ENCODE results near the gene RRAGD. TPM values are rescaled to one million over a fixed set of nuclear protein-coding genes. Genes with fewer than 3 reads are reported as not detected.

Gene RRAGD
- total RNA-seq, 1 donor, result 3.3 TPM

DNA sequence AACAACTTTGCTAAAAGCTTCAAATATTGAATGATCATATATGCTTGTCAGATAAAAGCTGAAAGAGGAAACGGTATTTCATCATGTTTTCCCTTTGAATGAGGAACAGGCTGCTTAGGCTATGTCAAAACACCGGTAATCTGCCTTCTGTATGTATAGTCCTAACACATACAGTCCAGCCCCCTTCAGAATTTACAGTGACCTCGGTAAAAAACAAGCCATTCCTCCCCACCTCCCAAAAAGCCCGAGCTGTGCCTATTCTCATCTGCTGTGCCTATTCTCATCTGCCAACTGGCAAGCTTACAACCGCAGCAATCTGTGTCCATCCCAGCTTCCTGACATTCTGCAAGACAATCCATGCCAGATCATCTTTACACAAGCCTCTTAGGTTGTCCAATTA, 32.8 kb downstream of the RRAGD start:
- Histone ChIP-seq H3K4me1 (ENCODE audit: insufficient read depth, low read length) (no peaks in the 10 kb centered on the region), H3K36me3 (ENCODE audit: insufficient read depth, low read length) (no peaks in the 10 kb centered on the region), H4K20me1 (ENCODE audit: insufficient read depth, low read length) (no peaks in the 10 kb centered on the region), H2AFZ (ENCODE audit: low read length) (no peak overlapping the region), H3K27me3 (ENCODE audit: insufficient read depth, low read length) (no peaks in the 10 kb centered on the region), H3K27ac (ENCODE audit: low read depth, low read length) (no peak overlapping the region), H3K4me3 (ENCODE audit: insufficient read depth, low read length) (no peak overlapping the region), H3K9me3 (ENCODE audit: low read depth, low read length) (no peaks in the 10 kb centered on the region), H3K79me2 (ENCODE audit: insufficient read depth, low read length) (no peaks in the 10 kb centered on the region), H3K4me2 (ENCODE audit: insufficient read depth, low read length) (no peak overlapping the region)
- TF ChIP-seq CTCF (IDR thresholded peaks at IDR 0.05; ENCODE audit: extremely low read depth, low read depth, low read length), result no peak
- DNase-seq (ENCODE audit: insufficient read length, low spot score, missing footprints), result no peak

DNA sequence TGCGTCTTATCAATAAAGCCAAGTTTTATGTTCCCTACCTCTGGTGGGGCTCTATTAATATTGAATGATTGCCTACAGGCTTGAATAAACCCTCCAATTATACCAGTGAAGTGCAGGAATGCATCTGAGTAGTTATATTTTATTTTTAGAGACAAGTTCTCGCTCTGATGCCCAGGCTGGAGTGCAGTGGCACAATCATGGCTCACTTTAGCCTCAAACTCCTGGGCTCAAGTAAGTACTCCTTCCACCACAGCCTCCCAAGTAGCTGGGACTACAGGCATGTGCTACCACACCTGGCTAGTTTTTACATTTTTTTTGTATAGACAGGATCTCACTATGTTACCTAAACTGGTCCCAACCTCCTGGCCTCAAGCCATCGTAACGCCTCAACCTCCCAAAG, 33.4 kb downstream of the RRAGD start:
- no peaks in the 10 kb centered on the region for H3K79me2 ChIP-seq (ENCODE audit: insufficient read depth, low read length)
- TF ChIP-seq CTCF (IDR thresholded peaks at IDR 0.05; ENCODE audit: extremely low read depth, low read depth, low read length), result no peak
- H3K4me2 ChIP-seq (ENCODE audit: insufficient read depth, low read length), result no peak overlapping the region
- no peak for DNase-seq (ENCODE audit: insufficient read length, low spot score, missing footprints)
- H3K27ac ChIP-seq (ENCODE audit: low read depth, low read length), result no peak overlapping the region
- no peaks in the 10 kb centered on the region for H4K20me1 ChIP-seq (ENCODE audit: insufficient read depth, low read length)
- H3K9me3 ChIP-seq (ENCODE audit: low read depth, low read length), result no peaks in the 10 kb centered on the region
- H3K4me1 ChIP-seq (ENCODE audit: insufficient read depth, low read length), result no peaks in the 10 kb centered on the region
- no peak overlapping the region for H2AFZ ChIP-seq (ENCODE audit: low read length)
- no peaks in the 10 kb centered on the region for H3K36me3 ChIP-seq (ENCODE audit: insufficient read depth, low read length)
- no peaks in the 10 kb centered on the region for H3K27me3 ChIP-seq (ENCODE audit: insufficient read depth, low read length)
- H3K4me3 ChIP-seq (ENCODE audit: insufficient read depth, low read length), result no peak overlapping the region

- Histone ChIP-seq H3K36me3 (ENCODE audit: insufficient read depth, low read length) (no peaks in the 10 kb centered on the region), H3K9me3 (ENCODE audit: low read depth, low read length) (no peaks in the 10 kb centered on the region), H2AFZ (ENCODE audit: low read length) (no peak overlapping the region), H3K79me2 (ENCODE audit: insufficient read depth, low read length) (no peaks in the 10 kb centered on the region), H4K20me1 (ENCODE audit: insufficient read depth, low read length) (no peaks in the 10 kb centered on the region), H3K4me1 (ENCODE audit: insufficient read depth, low read length) (no peaks in the 10 kb centered on the region), H3K4me2 (ENCODE audit: insufficient read depth, low read length) (no peak overlapping the region), H3K27ac (ENCODE audit: low read depth, low read length) (no peak overlapping the region), H3K27me3 (ENCODE audit: insufficient read depth, low read length) (no peaks in the 10 kb centered on the region), H3K4me3 (ENCODE audit: insufficient read depth, low read length) (no peak overlapping the region)
- no peak for TF ChIP-seq CTCF (IDR thresholded peaks at IDR 0.05; ENCODE audit: extremely low read depth, low read depth, low read length)
- DNase-seq (ENCODE audit: insufficient read length, low spot score, missing footprints), result no peak
These were observed 36.4 kb downstream of the RRAGD start for GRCh38 chr6:89375427-89376267.

GRCh38 chr6:89372506-89372901, 39.6 kb downstream of the RRAGD start:
- H3K36me3 ChIP-seq (ENCODE audit: insufficient read depth, low read length), result no peaks in the 10 kb centered on the region
- no peak overlapping the region for H3K4me3 ChIP-seq (ENCODE audit: insufficient read depth, low read length)
- H4K20me1 ChIP-seq (ENCODE audit: insufficient read depth, low read length), result no peaks in the 10 kb centered on the region
- no peak overlapping the region for H3K27ac ChIP-seq (ENCODE audit: low read depth, low read length)
- no peaks in the 10 kb centered on the region for H3K27me3 ChIP-seq (ENCODE audit: insufficient read depth, low read length)
- no peaks in the 10 kb centered on the region for H3K79me2 ChIP-seq (ENCODE audit: insufficient read depth, low read length)
- TF ChIP-seq CTCF (IDR thresholded peaks at IDR 0.05; ENCODE audit: extremely low read depth, low read depth, low read length), result no peak
- no peak overlapping the region for H3K4me2 ChIP-seq (ENCODE audit: insufficient read depth, low read length)
- no peak overlapping the region for H2AFZ ChIP-seq (ENCODE audit: low read length)
- H3K4me1 ChIP-seq (ENCODE audit: insufficient read depth, low read length), result no peaks in the 10 kb centered on the region
- no peak for DNase-seq (ENCODE audit: insufficient read length, low spot score, missing footprints)
- H3K9me3 ChIP-seq (ENCODE audit: low read depth, low read length), result no peaks in the 10 kb centered on the region
